Stimulated activated CD8-positive, alpha-beta memory T cell treated with anti-CD3 and anti-CD28 coated beads, Interleukin-12 subunit alpha, Interleukin-12 subunit beta, amount 100 ng/mL, for 24 hours (primary cell): ENCODE data around the gene HMG20A.

Source experiments
- DNase-seq: peaks from one replicate; pipeline ENCODE4 v3.0.0-alpha.2; 2020; ENCODE audit errors: extremely low read depth

HMG20A gene

GRCh38 chr15:77476995-77477394, 56.3 kb downstream of the HMG20A start:
- DNase-seq: no peak

GRCh38 chr15:77478051-77478450, 57.4 kb downstream of the HMG20A start:
- DNase-seq: no peak

GRCh38 chr15:77479015-77479414, 58.3 kb downstream of the HMG20A start:
- DNase-seq: no peak

- no peak for DNase-seq
Observed at GRCh38 chr15:77480859-77481633, 60.4 kb downstream of the HMG20A start.

GRCh38 chr15:77481670-77482069, 61.0 kb downstream of the HMG20A start:
- DNase-seq: no peak

GRCh38 chr15:77482570-77482969, 61.9 kb downstream of the HMG20A start:
- DNase-seq: no peak

- no peak for DNase-seq
Observed at GRCh38 chr15:77483425-77484140, 62.9 kb downstream of the HMG20A start.

GRCh38 chr15:77484994-77485393, 64.3 kb downstream of the HMG20A start:
- no peak for DNase-seq

GRCh38 chr15:77486542-77487468, 66.1 kb downstream of the HMG20A start:
- DNase-seq: no peak

- DNase-seq: no peak
Observed at GRCh38 chr15:77487469-77487842, 66.8 kb downstream of the HMG20A start.

GRCh38 chr15:77487888-77488287, 67.2 kb downstream of the HMG20A start:
- no peak for DNase-seq

GRCh38 chr15:77489647-77490046, 69.0 kb downstream of the HMG20A start:
- DNase-seq: no peak

GRCh38 chr15:77493324-77493907, 72.7 kb downstream of the HMG20A start:
- no peak for DNase-seq

- no peak for DNase-seq
Observed at GRCh38 chr15:77494073-77494867, 73.6 kb downstream of the HMG20A start.

GRCh38 chr15:77494964-77495363, 74.3 kb downstream of the HMG20A start:
- DNase-seq: no peak

GRCh38 chr15:77495838-77496596, 75.3 kb downstream of the HMG20A start:
- DNase-seq: no peak

- peak; percentile 17 for DNase-seq
Observed at GRCh38 chr15:77496715-77497109, 76.0 kb downstream of the HMG20A start.

- no peak for DNase-seq
Observed at GRCh38 chr15:77497110-77497737, 76.5 kb downstream of the HMG20A start.

- no peak for DNase-seq
Observed at GRCh38 chr15:77497942-77498361, 77.3 kb downstream of the HMG20A start.
